Measurements from ENCODE around the gene OR51E2. TPM values are rescaled to one million over a fixed set of nuclear protein-coding genes. Genes with fewer than 3 reads are reported as not detected.

OR51E2 gene
- total and polyA plus RNA-seq, 2 donors (not counting 1 experiment from before 2014, with no cell fraction given) = not detected

DNA sequence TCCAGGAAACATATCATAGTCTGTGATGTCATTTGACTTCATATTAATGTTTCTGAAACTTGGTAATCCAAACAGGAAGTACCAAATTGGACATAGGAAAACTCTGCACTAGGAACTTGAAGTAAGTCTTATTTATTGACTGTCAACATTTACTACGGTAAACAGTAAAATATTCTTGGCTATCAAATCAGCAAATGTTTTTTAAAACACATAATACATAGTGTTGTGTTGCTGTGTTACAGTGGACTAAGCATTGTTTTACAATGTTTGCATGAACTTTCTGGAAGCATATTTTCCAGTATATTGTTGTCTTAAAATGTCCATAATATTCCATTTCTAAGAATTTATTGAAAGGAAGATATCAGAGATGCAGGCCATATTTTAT lies 2.8 kb upstream of the OR51E2 start:
- no peaks in the 10 kb centered on the region for H3K9me3 ChIP-seq (ENCODE audit: control extremely low read depth in 1 of 3, control insufficient read depth in 2 of 3, insufficient read depth in 1 of 3, low read length in 2 of 3)
- ATAC-seq (ENCODE audit: low read depth) (no peak), DNase-seq (no peak)
- H3K4me1 Mint-ChIP-seq = no peaks in the 10 kb centered on the region
- no CpG with 5 or more reads among the region's 1 CpG for WGBS (ENCODE audit: insufficient coverage)
- no peaks in the 10 kb centered on the region for H3K79me2 ChIP-seq (ENCODE audit: control insufficient read depth, insufficient read depth, low read length)
- TF ChIP-seq, protein P1, sequence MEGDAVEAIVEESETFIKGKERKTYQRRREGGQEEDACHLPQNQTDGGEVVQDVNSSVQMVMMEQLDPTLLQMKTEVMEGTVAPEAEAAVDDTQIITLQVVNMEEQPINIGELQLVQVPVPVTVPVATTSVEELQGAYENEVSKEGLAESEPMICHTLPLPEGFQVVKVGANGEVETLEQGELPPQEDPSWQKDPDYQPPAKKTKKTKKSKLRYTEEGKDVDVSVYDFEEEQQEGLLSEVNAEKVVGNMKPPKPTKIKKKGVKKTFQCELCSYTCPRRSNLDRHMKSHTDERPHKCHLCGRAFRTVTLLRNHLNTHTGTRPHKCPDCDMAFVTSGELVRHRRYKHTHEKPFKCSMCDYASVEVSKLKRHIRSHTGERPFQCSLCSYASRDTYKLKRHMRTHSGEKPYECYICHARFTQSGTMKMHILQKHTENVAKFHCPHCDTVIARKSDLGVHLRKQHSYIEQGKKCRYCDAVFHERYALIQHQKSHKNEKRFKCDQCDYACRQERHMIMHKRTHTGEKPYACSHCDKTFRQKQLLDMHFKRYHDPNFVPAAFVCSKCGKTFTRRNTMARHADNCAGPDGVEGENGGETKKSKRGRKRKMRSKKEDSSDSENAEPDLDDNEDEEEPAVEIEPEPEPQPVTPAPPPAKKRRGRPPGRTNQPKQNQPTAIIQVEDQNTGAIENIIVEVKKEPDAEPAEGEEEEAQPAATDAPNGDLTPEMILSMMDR (IDR thresholded peaks at IDR 0.05) = no peak
- TF ChIP-seq EZH2 (IDR thresholded peaks at IDR 0.05; ENCODE audit: borderline replicate concordance, insufficient read depth, low read depth, low read length, poor library complexity, severe bottlenecking) = no peak
- H3K4me2 ChIP-seq (replicated peaks; ENCODE audit: low read depth, low read length, poor library complexity, severe bottlenecking) = no peak overlapping the region
- H3K36me3 ChIP-seq (replicated peaks in 1 of 2; ENCODE audit: control extremely low read depth in 1 of 2, control insufficient read depth in 1 of 2, extremely low read depth in 1 of 2, insufficient read depth in 2 of 2, low read length in 1 of 2) = no peaks in the 10 kb centered on the region
- no peak overlapping the region for H3K27ac ChIP-seq (ENCODE audit: low read length in 2 of 2)
- ChIA-PET CTCF (no interaction called here), POLR2A (no interaction called here)
- no peak overlapping the region for H3K9ac ChIP-seq (ENCODE audit: low read length)
- no peak overlapping the region for H3K27ac Mint-ChIP-seq
- no peak overlapping the region for H3K4me3 Mint-ChIP-seq
- H3K27me3 ChIP-seq (replicated peaks in 1 of 4; ENCODE audit: control extremely low read depth in 1 of 4, control insufficient read depth in 3 of 4, insufficient read depth in 4 of 4, low read length in 3 of 4) = no peaks in the 10 kb centered on the region
- no peak overlapping the region for H3K4me3 ChIP-seq (ENCODE audit: control extremely low read depth in 1 of 5, extremely low read depth in 1 of 5, insufficient read depth in 1 of 5, low read depth in 2 of 5, low read length in 4 of 5)
- H4K20me1 ChIP-seq (ENCODE audit: control insufficient read depth, insufficient read depth, low read length, poor library complexity, severe bottlenecking) = no peaks in the 10 kb centered on the region
- H2AFZ ChIP-seq (ENCODE audit: insufficient read depth, low read depth, low read length, poor library complexity, severe bottlenecking) = no peak overlapping the region
- intact Hi-C loops (cut with micrococcal nuclease) = no loop called here
- peaks cover 3% of the 10 kb centered on the region for H3K27me3 Mint-ChIP-seq
- H3K4me1 ChIP-seq (ENCODE audit: control insufficient read depth in 2 of 2, insufficient read depth in 2 of 2, low read length in 2 of 2) = no peaks in the 10 kb centered on the region
- no peaks in the 10 kb centered on the region for H3K9me3 Mint-ChIP-seq (ENCODE audit: insufficient read depth)

DNA sequence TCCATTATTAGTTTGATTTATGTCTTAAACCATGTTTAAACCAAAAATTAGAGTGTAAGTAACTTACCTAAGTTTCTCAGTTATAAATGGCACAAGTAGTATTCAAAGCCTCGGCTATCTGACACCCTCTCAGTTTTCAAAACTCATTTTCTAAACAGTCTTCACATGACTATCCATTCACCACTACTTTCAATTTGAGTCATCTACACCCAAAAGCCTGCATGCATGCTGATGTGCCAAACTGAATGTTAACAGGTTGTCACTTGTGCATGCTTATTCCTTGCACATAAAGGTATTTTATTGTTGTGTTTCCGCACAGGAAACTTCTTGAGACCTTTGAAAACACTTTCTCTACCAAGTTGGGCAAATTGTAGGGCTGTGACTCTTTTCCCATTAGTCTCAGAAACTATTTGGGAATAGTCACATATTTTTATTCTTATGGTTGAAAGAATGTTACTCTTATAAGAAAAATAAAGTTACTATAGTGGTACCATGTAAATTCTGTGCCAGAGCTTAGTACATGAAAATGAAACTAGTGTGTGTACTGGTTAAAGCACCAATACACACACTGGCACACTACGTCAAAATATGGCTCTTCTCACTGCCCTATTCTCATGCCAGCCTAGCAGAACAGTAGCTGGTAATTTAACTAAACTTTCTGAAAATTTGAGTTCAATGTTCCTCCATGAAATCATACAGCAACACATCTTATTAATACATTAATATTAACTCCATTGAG lies 2.2 kb upstream of the OR51E2 start:
- POLR2A ChIA-PET = no interaction called here
- no CpG with 5 or more reads among the region's 3 CpGs for WGBS (ENCODE audit: insufficient coverage)
- Histone ChIP-seq H3K36me3 (replicated peaks in 1 of 2; ENCODE audit: control extremely low read depth in 1 of 2, control insufficient read depth in 1 of 2, extremely low read depth in 1 of 2, insufficient read depth in 2 of 2, low read length in 1 of 2) (no peaks in the 10 kb centered on the region), H3K27ac (ENCODE audit: low read length in 2 of 2) (no peak overlapping the region), H2AFZ (ENCODE audit: insufficient read depth, low read depth, low read length, poor library complexity, severe bottlenecking) (no peak overlapping the region), H3K79me2 (ENCODE audit: control insufficient read depth, insufficient read depth, low read length) (no peaks in the 10 kb centered on the region), H3K27me3 (replicated peaks in 1 of 4; ENCODE audit: control extremely low read depth in 1 of 4, control insufficient read depth in 3 of 4, insufficient read depth in 4 of 4, low read length in 3 of 4) (no peaks in the 10 kb centered on the region), H3K4me3 (ENCODE audit: control extremely low read depth in 1 of 5, extremely low read depth in 1 of 5, insufficient read depth in 1 of 5, low read depth in 2 of 5, low read length in 4 of 5) (no peak overlapping the region), H4K20me1 (ENCODE audit: control insufficient read depth, insufficient read depth, low read length, poor library complexity, severe bottlenecking) (no peaks in the 10 kb centered on the region), H3K4me2 (replicated peaks; ENCODE audit: low read depth, low read length, poor library complexity, severe bottlenecking) (no peak overlapping the region), H3K4me1 (ENCODE audit: control insufficient read depth in 2 of 2, insufficient read depth in 2 of 2, low read length in 2 of 2) (no peaks in the 10 kb centered on the region), H3K9ac (ENCODE audit: low read length) (no peak overlapping the region), H3K9me3 (ENCODE audit: control extremely low read depth in 1 of 3, control insufficient read depth in 2 of 3, insufficient read depth in 1 of 3, low read length in 2 of 3) (no peaks in the 10 kb centered on the region)
- Mint-ChIP-seq H3K9me3 (ENCODE audit: insufficient read depth) (no peaks in the 10 kb centered on the region), H3K27ac (no peak overlapping the region), H3K27me3 (peaks cover 3% of the 10 kb centered on the region), H3K4me1 (no peaks in the 10 kb centered on the region), H3K4me3 (no peak overlapping the region)
- intact Hi-C loops (cut with micrococcal nuclease) = no loop called here
- CTCF ChIA-PET = no interaction called here
- DNase-seq (no peak), ATAC-seq (ENCODE audit: low read depth) (no peak)
- TF ChIP-seq, protein P1 (IDR thresholded peaks at IDR 0.05) = no peak
- TF ChIP-seq EZH2 (IDR thresholded peaks at IDR 0.05; ENCODE audit: borderline replicate concordance, insufficient read depth, low read depth, low read length, poor library complexity, severe bottlenecking) = no peak
